ENCODE results near the gene AGBL1. TPM values are rescaled to one million over a fixed set of nuclear protein-coding genes. Genes with fewer than 3 reads are reported as not detected.

Gene AGBL1
- total and polyA plus RNA-seq, 2 donors (not counting 3 experiments of a cell fraction or from before 2014, with no cell fraction given): not detected

DNA sequence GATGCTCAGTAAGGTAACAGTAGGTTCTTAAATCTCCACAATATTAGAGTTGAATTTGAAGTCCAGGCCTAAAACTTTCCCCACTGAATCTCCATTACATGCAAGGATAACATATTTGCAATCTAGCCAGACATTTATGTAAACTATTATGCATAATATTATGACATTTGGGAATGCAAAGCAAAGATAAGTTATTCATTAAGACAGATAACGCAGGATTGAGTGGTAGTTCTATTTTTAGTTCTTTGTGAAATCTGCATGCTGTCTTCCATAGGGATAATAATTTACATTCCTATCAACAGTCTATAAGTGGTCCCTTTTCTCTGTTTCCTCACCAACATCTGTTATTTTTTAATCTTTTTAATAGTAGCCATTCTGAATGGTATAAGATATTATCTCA, 333.5 kb downstream of the AGBL1 start:
- Histone ChIP-seq H4K20me1 (replicated peaks; ENCODE audit: control insufficient read depth, extremely low read depth, insufficient read depth, low read length) (no peaks in the 10 kb centered on the region), H2AFZ (ENCODE audit: low read depth, low read length) (no peak overlapping the region), H3K9me1 (replicated peaks; ENCODE audit: control insufficient read depth, extremely low read depth, insufficient read depth, low read length) (no peaks in the 10 kb centered on the region), H3K9ac (replicated peaks; ENCODE audit: extremely low read depth, insufficient read depth, low read length) (no peak overlapping the region), H3K4me1 (ENCODE audit: control insufficient read depth, extremely low read depth, insufficient read depth, low read length) (no peaks in the 10 kb centered on the region), H3K9me3 (replicated peaks; ENCODE audit: control insufficient read depth, insufficient read depth, low read length) (no peaks in the 10 kb centered on the region), H3K79me2 (ENCODE audit: control insufficient read depth, insufficient read depth, low read length) (no peaks in the 10 kb centered on the region), H3K4me3 (replicated peaks in 1 of 3; ENCODE audit: insufficient read depth in 1 of 3, low read depth in 1 of 3, low read length in 3 of 3) (no peak overlapping the region), H3K27ac (ENCODE audit: insufficient read depth, low read depth, low read length) (no peak overlapping the region), H3K36me3 (ENCODE audit: control insufficient read depth in 2 of 2, extremely low read depth in 1 of 2, insufficient read depth in 2 of 2, low read length in 2 of 2) (no peaks in the 10 kb centered on the region), H3K27me3 (ENCODE audit: control insufficient read depth in 2 of 2, insufficient read depth in 2 of 2, low read length in 2 of 2) (no peaks in the 10 kb centered on the region), H3K4me2 (ENCODE audit: insufficient read depth, low read length) (no peak overlapping the region)
- ChIA-PET POLR2A (no interaction called here), CTCF (no interaction called here)
- intact Hi-C loops (cut with micrococcal nuclease) (no loop called here), dilution Hi-C loops (cut with MboI; ENCODE audit: extremely low pct_ligation_motif_present, low sequenced_read_pairs) (no loop called here)
- DNase-seq (ENCODE audit: low read depth, low spot score): no peak
- FAIRE-seq: no peak
- TF ChIP-seq JUN (IDR thresholded peaks at IDR 0.05; ENCODE audit: borderline replicate concordance, insufficient read depth, insufficient read length, low read depth): no peak
- no peak for TF ChIP-seq EZH2 (IDR thresholded peaks at IDR 0.05; ENCODE audit: borderline replicate concordance, low read depth, low read length, severe bottlenecking)
- no peak for TF ChIP-seq FOS (IDR thresholded peaks at IDR 0.05; ENCODE audit: borderline replicate concordance, insufficient read depth, low read length)
- no peak for TF ChIP-seq GATA2 (IDR thresholded peaks at IDR 0.05; ENCODE audit: insufficient read depth, insufficient read length, low read depth, low read length)
- TF ChIP-seq, protein P1, sequence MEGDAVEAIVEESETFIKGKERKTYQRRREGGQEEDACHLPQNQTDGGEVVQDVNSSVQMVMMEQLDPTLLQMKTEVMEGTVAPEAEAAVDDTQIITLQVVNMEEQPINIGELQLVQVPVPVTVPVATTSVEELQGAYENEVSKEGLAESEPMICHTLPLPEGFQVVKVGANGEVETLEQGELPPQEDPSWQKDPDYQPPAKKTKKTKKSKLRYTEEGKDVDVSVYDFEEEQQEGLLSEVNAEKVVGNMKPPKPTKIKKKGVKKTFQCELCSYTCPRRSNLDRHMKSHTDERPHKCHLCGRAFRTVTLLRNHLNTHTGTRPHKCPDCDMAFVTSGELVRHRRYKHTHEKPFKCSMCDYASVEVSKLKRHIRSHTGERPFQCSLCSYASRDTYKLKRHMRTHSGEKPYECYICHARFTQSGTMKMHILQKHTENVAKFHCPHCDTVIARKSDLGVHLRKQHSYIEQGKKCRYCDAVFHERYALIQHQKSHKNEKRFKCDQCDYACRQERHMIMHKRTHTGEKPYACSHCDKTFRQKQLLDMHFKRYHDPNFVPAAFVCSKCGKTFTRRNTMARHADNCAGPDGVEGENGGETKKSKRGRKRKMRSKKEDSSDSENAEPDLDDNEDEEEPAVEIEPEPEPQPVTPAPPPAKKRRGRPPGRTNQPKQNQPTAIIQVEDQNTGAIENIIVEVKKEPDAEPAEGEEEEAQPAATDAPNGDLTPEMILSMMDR (IDR thresholded peaks at IDR 0.05; ENCODE audit: extremely low read depth in 1 of 2, insufficient read depth in 1 of 2, low read depth in 1 of 2, low read length in 2 of 2): no peak
- TF ChIP-seq, protein P2, sequence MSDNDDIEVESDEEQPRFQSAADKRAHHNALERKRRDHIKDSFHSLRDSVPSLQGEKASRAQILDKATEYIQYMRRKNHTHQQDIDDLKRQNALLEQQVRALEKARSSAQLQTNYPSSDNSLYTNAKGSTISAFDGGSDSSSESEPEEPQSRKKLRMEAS (IDR thresholded peaks at IDR 0.05; ENCODE audit: insufficient read depth, insufficient read length): no peak
- TF ChIP-seq MYC (IDR thresholded peaks at IDR 0.05; ENCODE audit: low read depth, low read length): no peak
- no peak for TF ChIP-seq POLR2AphosphoS5 (IDR thresholded peaks at IDR 0.05; ENCODE audit: insufficient read depth, low read depth, low read length)
- TF ChIP-seq POLR2A (IDR thresholded peaks at IDR 0.05; ENCODE audit: low read depth, low read length): no peak
- BruUV-seq (replicated peaks): no TSS peak

Data from endothelial cell of umbilical vein (primary cell).